Caco-2 (cell line): Measurements from ENCODE around the gene LRP1B. TPM values are rescaled to one million over a fixed set of nuclear protein-coding genes. Genes with fewer than 3 reads are reported as not detected.

Source experiments
- BruUV-seq: library from RNA; stranded (reverse); fragments of 400-500 nt; replicated peaks from 2 replicates; lab custom pipeline; 2021; lab: Mats Ljungman, UMichigan
- CTCF ChIA-PET: fragments of 300-600 bp; sonication (Branson Sonifier 250); formaldehyde crosslinking; loops from one replicate; lab custom pipeline; 2022; ENCODE audit warnings: antibody characterized with exemption; lab: Charles Lee
- POLR2A ChIA-PET: fragments of 300-600 bp; sonication (Branson Sonifier 250); formaldehyde crosslinking; loops from one replicate; lab custom pipeline; 2022; ENCODE audit warnings: antibody characterized with exemption; lab: Charles Lee
- DNase-seq, 2 experiments: peaks; one replicate each; pipeline versions ENCODE4 v3.0.0 to v3.0.0-alpha.2; 2020 to 2022
- H3K27me3 ChIP-seq: replicated peaks from 2 replicates; pipeline ENCODE4 v1.6.0; 2011; ENCODE audit warnings: low read length; ENCODE audit not compliant: control insufficient read depth, insufficient read depth
- H3K36me3 ChIP-seq: 2 replicates; pipeline ENCODE4 v1.5.1; 2011; ENCODE audit warnings: low read length; ENCODE audit not compliant: control insufficient read depth, insufficient read depth
- H3K4me1 ChIP-seq: fragments of 250-450 bp; sonication (Bioruptor Pico); 2 replicates; pipeline ENCODE4 v1.5.1; 2020; ENCODE audit warnings: mild to moderate bottlenecking
- H3K4me3 ChIP-seq: 2 replicates; pipeline ENCODE4 v1.5.1; 2011; ENCODE audit warnings: low read depth, mild to moderate bottlenecking, control low read depth, low read length
- H3K9me3 ChIP-seq: fragments of 250-450 bp; sonication (Bioruptor Pico); 2 replicates; pipeline ENCODE4 v1.5.1; 2020; ENCODE audit warnings: mild to moderate bottlenecking, moderate library complexity
- H3K27ac Mint-ChIP-seq: one replicate; pipeline ENCODE4 v1.8.0; 2022; ENCODE audit warnings: mixed read lengths; ENCODE audit not compliant: unreplicated experiment
- H3K27me3 Mint-ChIP-seq: one replicate; pipeline ENCODE4 v1.8.0; 2022; ENCODE audit warnings: mixed read lengths; ENCODE audit not compliant: insufficient read depth, unreplicated experiment
- H3K36me3 Mint-ChIP-seq: one replicate; pipeline ENCODE4 v1.8.0; 2022; ENCODE audit warnings: mild to moderate bottlenecking, mixed read lengths; ENCODE audit not compliant: insufficient read depth, unreplicated experiment
- H3K4me1 Mint-ChIP-seq: one replicate; pipeline ENCODE4 v1.8.0; 2022; ENCODE audit warnings: low read depth, mixed read lengths; ENCODE audit not compliant: unreplicated experiment
- H3K4me3 Mint-ChIP-seq: one replicate; pipeline ENCODE4 v1.8.0; 2022; ENCODE audit warnings: mild to moderate bottlenecking, moderate library complexity, mixed read lengths; ENCODE audit not compliant: unreplicated experiment
- H3K9me3 Mint-ChIP-seq: one replicate; pipeline ENCODE4 v1.8.0; 2022; ENCODE audit warnings: mixed read lengths; ENCODE audit not compliant: unreplicated experiment
- intact Hi-C: fragments of 100-400 bp; cut with micrococcal nuclease; formaldehyde crosslinking; loops from one replicate; pipeline ENCODE4 v1.10.0; 2022; ENCODE audit not compliant: unreplicated experiment
- total RNA-seq: library from RNA; stranded (reverse); gene quantifications from 2 replicates; pipeline ENCODE4 v1.2.3, GENCODE V29; 2022
- TF ChIP-seq, protein P1 (sequence below), 2 experiments: fragments of 200-600 bp in 1 of 2; IDR thresholded peaks; 1 replicate in 1 of 2; 2 replicates in 1 of 2; pipeline versions ENCODE4 v1.5.1 to v1.8.0; 2011 to 2022; ENCODE audit warnings: antibody characterized with exemption in 1 of 2, control low read depth in 1 of 2, inconsistent platforms in 1 of 2, low read depth in 1 of 2, low read length in 1 of 2, mild to moderate bottlenecking in 1 of 2, moderate library complexity in 1 of 2; ENCODE audit not compliant: insufficient read depth in 1 of 2, severe bottlenecking in 1 of 2, unreplicated experiment in 1 of 2

LRP1B gene
- total RNA-seq, 1 experiment from 2014 or later: not detected

DNA sequence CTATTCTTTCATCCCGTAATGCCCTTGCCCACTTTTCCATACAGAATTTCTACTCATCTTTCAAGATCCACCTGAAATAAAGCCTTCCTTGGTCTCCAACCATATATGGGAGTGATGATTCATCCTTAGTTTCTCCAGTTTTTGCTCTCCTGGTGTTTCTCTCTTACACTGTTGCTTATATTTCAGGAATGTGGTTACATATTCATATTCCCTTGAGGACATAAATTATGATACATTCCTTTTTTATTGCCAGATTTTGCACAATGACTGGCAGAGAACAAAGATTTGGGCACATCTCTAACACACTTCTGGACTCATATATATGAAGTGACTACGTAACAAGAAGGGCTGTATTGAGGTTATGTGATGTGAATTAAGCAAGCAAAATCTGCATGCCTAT, 1777.3 kb downstream of the LRP1B start:
- ChIA-PET CTCF (no interaction called here), POLR2A (no interaction called here)
- no peaks in the 10 kb centered on the region for H3K27me3 Mint-ChIP-seq
- H3K27ac Mint-ChIP-seq: no peak overlapping the region
- H3K4me1 Mint-ChIP-seq: no peaks in the 10 kb centered on the region
- no peaks in the 10 kb centered on the region for H3K9me3 Mint-ChIP-seq
- no peak overlapping the region for H3K4me3 Mint-ChIP-seq
- Histone ChIP-seq H3K4me1 (no peaks in the 10 kb centered on the region), H3K36me3 (no peaks in the 10 kb centered on the region), H3K27me3 (no peaks in the 10 kb centered on the region), H3K4me3 (no peak overlapping the region), H3K9me3 (no peaks in the 10 kb centered on the region)
- DNase-seq: no peak
- TF ChIP-seq, protein P1, sequence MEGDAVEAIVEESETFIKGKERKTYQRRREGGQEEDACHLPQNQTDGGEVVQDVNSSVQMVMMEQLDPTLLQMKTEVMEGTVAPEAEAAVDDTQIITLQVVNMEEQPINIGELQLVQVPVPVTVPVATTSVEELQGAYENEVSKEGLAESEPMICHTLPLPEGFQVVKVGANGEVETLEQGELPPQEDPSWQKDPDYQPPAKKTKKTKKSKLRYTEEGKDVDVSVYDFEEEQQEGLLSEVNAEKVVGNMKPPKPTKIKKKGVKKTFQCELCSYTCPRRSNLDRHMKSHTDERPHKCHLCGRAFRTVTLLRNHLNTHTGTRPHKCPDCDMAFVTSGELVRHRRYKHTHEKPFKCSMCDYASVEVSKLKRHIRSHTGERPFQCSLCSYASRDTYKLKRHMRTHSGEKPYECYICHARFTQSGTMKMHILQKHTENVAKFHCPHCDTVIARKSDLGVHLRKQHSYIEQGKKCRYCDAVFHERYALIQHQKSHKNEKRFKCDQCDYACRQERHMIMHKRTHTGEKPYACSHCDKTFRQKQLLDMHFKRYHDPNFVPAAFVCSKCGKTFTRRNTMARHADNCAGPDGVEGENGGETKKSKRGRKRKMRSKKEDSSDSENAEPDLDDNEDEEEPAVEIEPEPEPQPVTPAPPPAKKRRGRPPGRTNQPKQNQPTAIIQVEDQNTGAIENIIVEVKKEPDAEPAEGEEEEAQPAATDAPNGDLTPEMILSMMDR (IDR thresholded peaks at IDR 0.05; ENCODE audit: insufficient read depth in 1 of 2, low read depth in 1 of 2, low read length in 1 of 2, severe bottlenecking in 1 of 2, unreplicated experiment in 1 of 2): no peak
- intact Hi-C loops: no loop called here
- no TSS peak for BruUV-seq
- H3K36me3 Mint-ChIP-seq: no peaks in the 10 kb centered on the region

DNA sequence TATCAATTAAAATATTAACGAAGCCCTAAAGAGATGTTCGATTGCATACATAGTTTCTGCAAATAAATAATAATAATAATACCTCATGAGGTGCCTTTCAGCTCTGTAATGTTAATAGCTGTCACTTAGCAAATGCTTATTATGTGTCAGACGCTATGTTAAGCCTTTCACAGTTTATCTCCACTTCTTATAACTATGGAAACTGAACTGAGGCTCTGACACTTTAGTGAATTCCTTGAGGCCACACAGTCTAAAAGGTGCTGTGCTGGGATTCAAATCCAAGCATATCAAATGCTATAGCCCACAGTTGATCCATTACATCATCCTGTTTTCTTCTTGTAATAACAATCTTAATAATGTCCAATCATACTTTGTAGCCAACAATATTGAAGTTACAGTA, 1779.1 kb downstream of the LRP1B start:
- H3K27me3 ChIP-seq: no peaks in the 10 kb centered on the region
- no peak overlapping the region for H3K27ac Mint-ChIP-seq
- H3K4me1 Mint-ChIP-seq: no peaks in the 10 kb centered on the region
- no peak overlapping the region for H3K4me3 ChIP-seq
- H3K27me3 Mint-ChIP-seq: no peaks in the 10 kb centered on the region
- no peaks in the 10 kb centered on the region for H3K9me3 Mint-ChIP-seq
- BruUV-seq: no TSS peak
- TF ChIP-seq, protein P1 (IDR thresholded peaks at IDR 0.05; ENCODE audit: insufficient read depth in 1 of 2, low read depth in 1 of 2, low read length in 1 of 2, severe bottlenecking in 1 of 2, unreplicated experiment in 1 of 2): no peak
- H3K4me1 ChIP-seq: no peaks in the 10 kb centered on the region
- intact Hi-C loops: no loop called here
- H3K36me3 Mint-ChIP-seq: no peaks in the 10 kb centered on the region
- H3K4me3 Mint-ChIP-seq: no peak overlapping the region
- H3K36me3 ChIP-seq: no peaks in the 10 kb centered on the region
- CTCF ChIA-PET: no interaction called here
- no peaks in the 10 kb centered on the region for H3K9me3 ChIP-seq
- POLR2A ChIA-PET: no interaction called here
- no peak for DNase-seq

DNA sequence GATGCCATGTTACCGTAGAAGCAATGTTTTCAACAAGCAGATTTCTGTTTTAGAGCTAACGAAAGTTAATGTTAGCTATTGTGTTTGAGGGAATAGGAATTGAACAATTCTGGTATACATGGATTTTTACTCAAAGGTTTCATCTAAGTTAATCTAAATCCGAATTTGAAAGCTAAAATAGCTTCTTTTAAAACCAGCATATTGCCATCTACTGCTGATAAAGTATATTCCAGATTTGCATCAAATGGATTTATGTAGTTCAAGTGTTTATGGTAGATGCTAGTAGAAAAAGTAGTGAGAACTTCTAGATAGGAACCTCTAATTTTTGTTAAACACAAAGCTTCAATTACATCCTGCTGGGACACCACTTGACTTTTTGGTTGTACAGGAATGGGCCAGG, 1781.1 kb downstream of the LRP1B start:
- Histone ChIP-seq H3K27me3 (no peaks in the 10 kb centered on the region), H3K4me3 (no peak overlapping the region), H3K9me3 (no peaks in the 10 kb centered on the region), H3K36me3 (no peaks in the 10 kb centered on the region), H3K4me1 (no peaks in the 10 kb centered on the region)
- Mint-ChIP-seq H3K4me1 (no peaks in the 10 kb centered on the region), H3K36me3 (no peaks in the 10 kb centered on the region), H3K4me3 (no peak overlapping the region), H3K27ac (no peak overlapping the region), H3K27me3 (no peaks in the 10 kb centered on the region), H3K9me3 (no peaks in the 10 kb centered on the region)
- BruUV-seq: no TSS peak
- CTCF ChIA-PET: no interaction called here
- no peak for DNase-seq
- intact Hi-C loops: no loop called here
- TF ChIP-seq, protein P1 (IDR thresholded peaks at IDR 0.05; ENCODE audit: insufficient read depth in 1 of 2, low read depth in 1 of 2, low read length in 1 of 2, severe bottlenecking in 1 of 2, unreplicated experiment in 1 of 2): no peak
- POLR2A ChIA-PET: no interaction called here
